BLaER1 treated with 17β-estradiol and CSF1 and Interleukin-3, amounts not matched to agents 10 nM and 100 nM (cell line): ENCODE measurements around the gene GGN.

Experiments used
- H3K27ac ChIP-seq, 11 experiments: shearing (Covaris generic); formaldehyde crosslinking; 2 replicates each; pipeline ENCODE4 v1.8.1; 2022
- H3K27me3 ChIP-seq, 11 experiments: shearing (Covaris generic); formaldehyde crosslinking; 2 replicates each; pipeline ENCODE4 v1.8.1; 2022
- H3K36me3 ChIP-seq, 11 experiments: shearing (Covaris generic); formaldehyde crosslinking; 2 replicates each; pipeline ENCODE4 v1.8.1; 2022
- H3K4me1 ChIP-seq, 10 experiments: shearing (Covaris generic); formaldehyde crosslinking; 2 replicates each; pipeline ENCODE4 v1.8.1; 2022
- H3K4me2 ChIP-seq, 11 experiments: shearing (Covaris generic); formaldehyde crosslinking; 2 replicates each; pipeline ENCODE4 v1.8.1; 2022
- H3K4me3 ChIP-seq, 10 experiments: shearing (Covaris generic); formaldehyde crosslinking; 2 replicates each; pipeline ENCODE4 v1.8.1; 2022
- H3K9ac ChIP-seq, 11 experiments: shearing (Covaris generic); formaldehyde crosslinking; 2 replicates each; pipeline ENCODE4 v1.8.1; 2022
- H3K9me3 ChIP-seq, 11 experiments: shearing (Covaris generic); formaldehyde crosslinking; replicated peaks in 1 of 11; 2 replicates each; pipeline ENCODE4 v1.8.1; 2022
- H4K20me1 ChIP-seq, 11 experiments: shearing (Covaris generic); formaldehyde crosslinking; 2 replicates each; pipeline ENCODE4 v1.8.1; 2022
- Cebpa-rat ChIP-seq, 11 experiments: shearing (Covaris generic); IDR thresholded peaks; 2 replicates each; pipeline ENCODE4 v1.8.1; 2022

GGN gene

DNA sequence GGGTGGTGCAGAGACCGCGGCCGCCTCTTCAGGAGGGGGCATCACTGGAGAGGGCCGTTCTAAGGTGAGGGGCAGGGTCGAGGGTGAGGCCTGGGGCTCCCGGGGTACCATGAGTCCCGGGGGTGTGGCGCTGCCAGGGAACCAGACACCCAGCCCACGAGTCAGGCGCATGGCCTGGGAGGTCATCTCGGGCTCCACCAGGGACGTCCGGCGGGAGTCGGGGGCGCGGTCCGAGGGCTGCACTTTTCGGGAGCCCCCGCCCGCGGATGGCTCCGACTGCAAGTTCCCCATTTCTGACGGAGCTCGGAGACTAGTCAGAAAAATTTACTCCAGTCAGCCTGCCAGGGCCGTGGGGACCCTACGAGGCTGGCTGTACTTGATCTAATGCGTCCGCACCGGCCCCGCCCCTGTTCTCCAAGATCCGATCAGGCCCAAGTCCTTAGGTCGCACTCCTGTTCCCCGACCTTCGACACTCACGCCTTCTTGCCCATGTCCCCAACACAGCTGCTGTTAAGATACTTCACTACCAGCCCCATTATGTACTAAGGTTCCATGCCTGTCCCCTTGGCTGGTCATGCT lies 774 bp downstream of the GGN start:
- H3K27ac ChIP-seq = peak overlapping the region in 3 of 11 experiments; percentile 44 to 61 (median 47); a peak in 6 of 22 replicates
- no peak for TF ChIP-seq Cebpa-rat (IDR thresholded peaks at IDR 0.05)

DNA sequence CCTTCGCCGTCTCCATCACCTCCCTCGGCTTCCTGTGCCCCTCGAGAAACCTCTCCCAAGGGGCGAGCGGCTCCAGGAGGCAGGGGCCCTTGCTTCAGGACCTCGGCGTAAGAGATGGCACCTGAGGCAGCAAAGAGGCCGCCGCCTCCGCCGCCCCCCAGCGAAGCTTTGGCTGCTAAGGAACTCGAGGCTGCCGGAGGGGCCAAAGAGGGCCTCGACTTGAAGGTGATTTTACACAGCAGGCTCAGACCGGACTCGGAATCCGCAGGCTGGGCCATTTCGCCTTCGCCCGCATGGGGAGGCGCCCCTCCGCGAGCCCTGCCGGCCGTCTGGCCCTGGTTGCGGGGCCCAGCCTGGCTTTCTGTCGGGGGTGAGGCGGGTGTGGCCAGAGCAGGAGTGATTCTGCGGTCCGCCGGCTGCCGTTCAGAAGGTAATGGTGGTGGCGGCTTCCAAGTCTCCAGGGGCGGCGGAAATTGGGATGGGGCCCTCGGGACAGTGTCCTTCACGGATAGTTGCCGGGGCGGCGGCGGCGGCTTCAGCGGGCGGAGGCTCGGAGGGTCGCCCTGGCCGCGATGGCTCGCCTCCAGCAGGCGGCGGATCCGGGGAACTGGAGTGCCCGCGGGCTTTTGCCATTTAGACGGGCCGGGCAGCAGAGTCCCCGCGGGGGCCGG lies 1.4 kb downstream of the GGN start:
- H3K36me3 ChIP-seq = peaks cover 31 to 52% (median 50%) of the 10 kb centered on the region in 11 experiments
- H3K27ac ChIP-seq = no peak overlapping the region
- no peak for TF ChIP-seq Cebpa-rat (IDR thresholded peaks at IDR 0.05)
- H4K20me1 ChIP-seq = peaks cover 49 to 79% (median 69%) of the 10 kb centered on the region in 11 experiments; a peak in 21 of 22 replicates
- H3K4me1 ChIP-seq = peaks cover 29 to 49% (median 36%) of the 10 kb centered on the region in 10 experiments
- peaks cover 50 to 87% (median 83%) of the 10 kb centered on the region in 11 experiments for H3K27me3 ChIP-seq
- H3K4me2 ChIP-seq = peak overlapping the region; percentile 77 to 95 (median 92)
- H3K4me3 ChIP-seq = peak overlapping the region; percentile 57 to 68 (median 61); a peak in 17 of 20 replicates
- H3K9me3 ChIP-seq = no peaks in the 10 kb centered on the region
- peak overlapping the region in 10 of 11 experiments; percentile 29 to 67 (median 62); a peak in 14 of 22 replicates for H3K9ac ChIP-seq

More for the DNA sequence above, 774 bp downstream of the GGN start:
- no peaks in the 10 kb centered on the region for H3K9me3 ChIP-seq
- peak overlapping the region in 10 of 11 experiments; percentile 29 to 67 (median 62); a peak in 20 of 22 replicates for H3K9ac ChIP-seq
- peaks cover 25 to 46% (median 44%) of the 10 kb centered on the region in 11 experiments for H3K36me3 ChIP-seq
- H3K4me1 ChIP-seq = peaks cover 29 to 49% (median 36%) of the 10 kb centered on the region in 10 experiments
- peaks cover 47 to 79% (median 65%) of the 10 kb centered on the region in 11 experiments; a peak in 21 of 22 replicates for H4K20me1 ChIP-seq
- H3K4me2 ChIP-seq = peak overlapping the region; percentile 77 to 95 (median 92)
- peaks cover 56 to 93% (median 89%) of the 10 kb centered on the region in 11 experiments for H3K27me3 ChIP-seq
- H3K4me3 ChIP-seq = peak overlapping the region; percentile 57 to 68 (median 61)

DNA sequence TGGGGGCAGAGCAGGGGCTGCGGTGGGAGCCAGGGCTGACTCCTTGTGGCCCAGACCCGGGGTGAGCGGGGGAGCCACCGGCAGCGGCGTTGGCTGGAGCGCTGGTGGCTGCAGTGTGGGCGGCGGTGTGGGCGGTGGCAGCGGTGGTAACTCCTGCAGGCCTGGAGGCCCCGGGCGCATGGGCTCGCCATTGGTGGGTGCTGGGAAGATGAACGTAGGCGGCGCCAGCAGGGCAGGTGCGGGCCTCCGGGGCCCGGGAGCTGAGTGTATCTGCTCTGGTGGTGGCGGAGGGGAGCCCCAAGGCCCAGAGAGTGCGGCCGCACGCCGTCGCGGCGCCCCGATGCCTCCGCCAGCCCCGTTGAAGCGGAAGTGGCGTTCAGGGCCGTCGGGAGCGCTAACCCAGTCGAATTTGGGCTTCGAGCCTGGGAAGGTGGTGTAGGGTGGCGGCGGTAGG lies 2.0 kb downstream of the GGN start:
- peak overlapping the region; percentile 77 to 95 (median 92) for H3K4me2 ChIP-seq

DNA sequence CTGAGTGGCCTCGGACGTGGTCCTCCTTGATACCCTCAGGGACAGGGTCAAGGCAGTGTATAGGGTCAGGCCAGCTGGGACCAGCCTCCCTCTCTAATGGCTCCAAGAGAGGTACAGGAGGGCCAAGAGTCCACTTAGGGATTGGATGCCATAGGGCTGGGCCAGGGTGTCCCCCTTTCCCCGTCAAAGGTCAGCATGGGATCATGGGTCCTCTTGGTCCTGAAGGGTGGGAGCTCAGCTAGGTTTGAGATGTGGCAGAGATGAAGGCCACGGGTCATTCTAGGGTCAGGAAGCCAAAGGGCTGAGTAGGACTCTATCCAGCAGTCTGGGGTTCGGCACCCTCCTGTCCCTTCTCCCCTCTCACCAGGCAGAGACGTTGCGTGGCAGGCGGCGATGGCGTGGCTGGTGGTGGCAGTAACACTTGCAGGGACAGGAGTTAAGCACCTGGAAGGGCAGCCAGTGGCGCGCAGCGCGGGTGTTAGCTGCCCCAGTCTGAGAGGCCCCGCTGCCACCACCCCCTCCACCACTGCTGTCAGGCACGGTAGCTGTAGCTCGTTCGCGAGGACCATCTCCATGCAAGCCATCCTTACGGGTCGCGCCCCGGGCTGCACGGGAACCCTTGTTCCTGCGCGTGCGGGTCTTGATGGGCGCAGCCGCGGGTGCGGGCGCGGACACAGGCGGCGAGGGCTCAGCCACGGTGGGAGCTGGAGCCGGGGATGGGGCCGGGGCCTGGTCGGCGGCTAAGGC lies 2.6 kb downstream of the GGN start:
- TF ChIP-seq Cebpa-rat (IDR thresholded peaks at IDR 0.05) = no peak
- peak overlapping the region; percentile 77 to 95 (median 92); a peak in 19 of 22 replicates for H3K4me2 ChIP-seq
- H3K27me3 ChIP-seq = peaks cover 41 to 75% (median 71%) of the 10 kb centered on the region in 11 experiments
- H3K9me3 ChIP-seq = no peaks in the 10 kb centered on the region
- H3K4me1 ChIP-seq = peaks cover 29 to 49% (median 36%) of the 10 kb centered on the region in 10 experiments
- H3K36me3 ChIP-seq = peaks cover 43 to 64% (median 61%) of the 10 kb centered on the region in 11 experiments
- no peak overlapping the region for H3K27ac ChIP-seq
- H3K4me3 ChIP-seq = no peak overlapping the region
- no peak overlapping the region for H3K9ac ChIP-seq
- peaks cover 57 to 88% (median 79%) of the 10 kb centered on the region in 11 experiments; a peak in 21 of 22 replicates for H4K20me1 ChIP-seq

More for the DNA sequence above, 2.0 kb downstream of the GGN start:
- H3K9ac ChIP-seq = no peak overlapping the region
- no peak overlapping the region for H3K27ac ChIP-seq
- peaks cover 29 to 49% (median 36%) of the 10 kb centered on the region in 10 experiments for H3K4me1 ChIP-seq
- peaks cover 44 to 81% (median 77%) of the 10 kb centered on the region in 11 experiments for H3K27me3 ChIP-seq
- no peak for TF ChIP-seq Cebpa-rat (IDR thresholded peaks at IDR 0.05)
- H3K4me3 ChIP-seq = peak overlapping the region in 3 of 10 experiments; percentile 63 to 68 (median 64); a peak in 1 of 20 replicates
- peaks cover 37 to 58% (median 56%) of the 10 kb centered on the region in 11 experiments for H3K36me3 ChIP-seq
- no peaks in the 10 kb centered on the region for H3K9me3 ChIP-seq
- H4K20me1 ChIP-seq = peaks cover 55 to 84% (median 75%) of the 10 kb centered on the region in 11 experiments; a peak in 21 of 22 replicates

DNA sequence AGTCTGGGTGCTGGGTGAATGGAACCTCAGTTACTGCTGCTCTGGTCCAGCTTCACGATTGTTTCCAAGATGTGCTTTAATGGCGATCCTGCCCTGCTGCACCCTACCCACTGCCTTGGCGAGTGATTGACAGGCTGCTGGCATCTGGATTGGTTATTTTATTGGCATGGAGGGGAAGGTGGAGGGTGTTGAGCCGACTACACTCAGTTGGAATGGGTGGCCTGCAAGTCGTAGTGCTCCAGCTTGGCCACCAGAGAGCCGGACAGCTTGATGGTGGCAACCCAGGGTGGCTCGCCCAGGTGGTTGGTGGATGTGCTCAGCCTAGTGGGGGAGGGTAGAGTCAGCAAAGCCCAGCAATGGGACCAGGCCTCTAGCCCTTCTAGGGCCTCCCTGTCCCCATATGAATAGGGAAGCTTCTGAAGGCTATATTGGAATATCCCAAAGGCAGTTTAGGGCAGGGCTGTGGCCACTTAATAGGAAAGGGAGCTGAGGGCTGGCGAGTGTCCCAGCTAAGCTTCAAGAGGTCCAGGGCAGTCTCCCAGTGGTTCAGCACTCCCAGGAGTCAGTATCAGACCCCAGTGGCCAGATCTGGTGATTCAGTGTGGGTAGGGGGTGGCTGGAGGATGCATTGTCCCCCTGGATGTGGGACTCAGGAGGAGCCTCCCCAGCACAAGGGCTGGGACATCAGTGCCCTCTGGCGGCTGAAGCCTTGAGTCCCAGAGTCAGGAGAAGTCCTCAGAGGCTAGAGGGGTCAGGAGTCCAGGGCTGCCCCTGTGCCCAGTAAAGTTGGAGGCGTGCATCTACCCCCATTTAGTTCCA lies 3.4 kb downstream of the GGN start:
- no peak overlapping the region for H3K27ac ChIP-seq
- no peak for TF ChIP-seq Cebpa-rat (IDR thresholded peaks at IDR 0.05)
- H3K9ac ChIP-seq = no peak overlapping the region
- H3K4me2 ChIP-seq = peak overlapping the region in 4 of 11 experiments; percentile 77 to 95 (median 88); a peak in 2 of 22 replicates
- H3K4me3 ChIP-seq = no peak overlapping the region
- H3K9me3 ChIP-seq = no peaks in the 10 kb centered on the region
- peaks cover 29 to 49% (median 36%) of the 10 kb centered on the region in 10 experiments for H3K4me1 ChIP-seq
- H3K36me3 ChIP-seq = peaks cover 51 to 73% (median 69%) of the 10 kb centered on the region in 11 experiments
- peaks cover 36 to 67% (median 63%) of the 10 kb centered on the region in 11 experiments for H3K27me3 ChIP-seq
- H4K20me1 ChIP-seq = peaks cover 61 to 95% (median 87%) of the 10 kb centered on the region in 11 experiments; a peak in 21 of 22 replicates

DNA sequence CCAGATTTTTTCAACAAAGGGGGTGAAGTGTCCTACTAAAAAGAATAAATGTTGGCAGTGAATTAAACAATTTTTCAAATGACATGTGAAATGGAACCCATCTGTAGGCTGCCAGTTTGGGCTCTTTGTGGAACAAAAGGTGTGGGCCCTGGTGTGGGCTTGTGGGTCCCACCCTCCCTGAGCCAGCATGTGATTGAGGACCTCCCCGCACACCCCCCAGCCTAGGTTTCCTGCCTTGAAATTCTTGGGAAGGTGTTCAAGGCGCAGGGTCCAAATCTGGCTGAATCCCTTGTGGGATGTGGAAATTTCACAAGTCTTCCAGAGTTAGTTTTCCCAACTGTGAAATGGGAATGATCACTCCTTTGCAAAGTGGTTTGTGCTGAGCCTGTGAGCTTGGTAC lies 4.1 kb downstream of the GGN start:
- Histone ChIP-seq H3K4me1 (peaks cover 23 to 42% (median 31%) of the 10 kb centered on the region in 10 experiments), H3K27ac (no peak overlapping the region), H3K27me3 (peaks cover 29 to 60% (median 57%) of the 10 kb centered on the region in 11 experiments), H3K4me2 (no peak overlapping the region), H3K4me3 (no peak overlapping the region), H3K36me3 (peaks cover 57 to 79% (median 76%) of the 10 kb centered on the region in 11 experiments), H3K9me3 (no peaks in the 10 kb centered on the region), H3K9ac (no peak overlapping the region), H4K20me1 (peaks cover 66 to 95% (median 89%) of the 10 kb centered on the region in 11 experiments; a peak in 21 of 22 replicates)
- no peak for TF ChIP-seq Cebpa-rat (IDR thresholded peaks at IDR 0.05)

DNA sequence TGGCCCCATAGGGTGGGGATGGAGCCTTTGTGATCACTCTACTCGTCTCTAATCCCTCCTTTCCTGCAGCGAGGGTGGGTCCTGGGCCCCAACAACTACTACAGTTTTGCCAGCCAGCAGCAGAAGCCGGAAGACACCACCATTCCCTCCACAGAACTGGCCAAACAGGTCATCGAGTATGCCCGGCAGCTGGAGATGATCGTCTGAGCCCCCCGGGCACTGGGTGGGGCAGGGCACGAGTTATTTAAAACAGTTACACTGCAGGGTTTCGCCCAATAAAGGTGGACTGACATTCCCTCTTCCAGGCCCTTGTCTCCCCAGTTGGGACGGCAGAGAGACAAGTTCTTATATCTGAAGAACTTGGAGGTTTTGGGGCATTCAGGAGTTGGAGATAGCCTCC lies 4.7 kb downstream of the GGN start:
- Histone ChIP-seq H3K27me3 (peaks cover 25 to 55% (median 51%) of the 10 kb centered on the region in 11 experiments), H3K9ac (no peak overlapping the region), H3K4me3 (no peak overlapping the region), H3K9me3 (no peaks in the 10 kb centered on the region), H4K20me1 (peaks cover 66 to 99% (median 93%) of the 10 kb centered on the region in 11 experiments; a peak in 21 of 22 replicates), H3K4me2 (no peak overlapping the region), H3K27ac (no peak overlapping the region), H3K4me1 (peaks cover 21 to 38% (median 29%) of the 10 kb centered on the region in 10 experiments), H3K36me3 (peaks cover 62 to 85% (median 80%) of the 10 kb centered on the region in 11 experiments)
- no peak for TF ChIP-seq Cebpa-rat (IDR thresholded peaks at IDR 0.05)
